ENCODE measurements around the gene PSD2.
"Not testable (repeated sequence)": the region's sequence is repeated elsewhere in the genome, so short reads cannot be mapped to it uniquely, and the experiment has no call there.

PSD2 gene

DNA sequence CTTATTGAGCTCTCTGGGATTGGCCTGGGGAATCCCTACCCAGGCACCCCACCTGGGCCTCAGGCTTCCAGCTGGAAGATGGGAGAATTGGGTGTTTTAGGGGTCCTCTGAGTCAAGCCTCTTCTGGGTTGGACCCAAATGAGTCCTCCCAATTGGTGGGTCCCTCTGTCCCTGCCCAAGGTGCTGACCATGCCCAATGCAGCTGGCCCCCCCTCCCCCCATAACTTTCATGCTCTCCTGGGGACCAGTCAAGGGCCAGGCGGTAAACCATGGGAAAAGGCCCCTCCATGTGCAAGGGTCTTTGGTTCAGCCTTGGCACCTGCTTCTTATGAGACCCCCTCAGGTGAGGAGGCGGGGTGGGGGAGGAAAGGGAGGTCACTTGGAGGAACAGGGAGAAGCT lies 3.4 kb upstream of the PSD2 start:
- DNase-seq: no peak

DNA sequence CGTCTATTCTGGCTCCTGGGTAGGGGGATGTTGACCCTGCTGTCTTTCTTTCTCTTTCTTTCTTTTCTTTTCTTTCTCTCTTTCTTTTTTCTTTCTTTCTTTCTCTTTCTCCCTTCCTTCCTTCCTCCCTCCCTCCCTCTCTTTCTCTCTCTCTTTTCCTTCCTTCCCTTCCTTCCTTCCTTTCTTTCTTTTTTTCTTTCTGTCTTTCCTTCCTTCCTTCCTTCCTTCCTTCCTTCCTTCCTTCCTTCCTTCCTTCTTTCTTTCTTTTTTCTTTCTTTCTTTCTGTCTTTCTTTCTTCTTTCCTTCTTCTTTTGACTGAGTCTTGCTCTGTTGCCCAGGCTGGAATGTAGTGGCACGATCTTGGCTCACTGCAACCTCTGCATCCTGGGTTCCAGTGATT lies 3.0 kb upstream of the PSD2 start:
- DNase-seq: not testable (repeated sequence)

DNA sequence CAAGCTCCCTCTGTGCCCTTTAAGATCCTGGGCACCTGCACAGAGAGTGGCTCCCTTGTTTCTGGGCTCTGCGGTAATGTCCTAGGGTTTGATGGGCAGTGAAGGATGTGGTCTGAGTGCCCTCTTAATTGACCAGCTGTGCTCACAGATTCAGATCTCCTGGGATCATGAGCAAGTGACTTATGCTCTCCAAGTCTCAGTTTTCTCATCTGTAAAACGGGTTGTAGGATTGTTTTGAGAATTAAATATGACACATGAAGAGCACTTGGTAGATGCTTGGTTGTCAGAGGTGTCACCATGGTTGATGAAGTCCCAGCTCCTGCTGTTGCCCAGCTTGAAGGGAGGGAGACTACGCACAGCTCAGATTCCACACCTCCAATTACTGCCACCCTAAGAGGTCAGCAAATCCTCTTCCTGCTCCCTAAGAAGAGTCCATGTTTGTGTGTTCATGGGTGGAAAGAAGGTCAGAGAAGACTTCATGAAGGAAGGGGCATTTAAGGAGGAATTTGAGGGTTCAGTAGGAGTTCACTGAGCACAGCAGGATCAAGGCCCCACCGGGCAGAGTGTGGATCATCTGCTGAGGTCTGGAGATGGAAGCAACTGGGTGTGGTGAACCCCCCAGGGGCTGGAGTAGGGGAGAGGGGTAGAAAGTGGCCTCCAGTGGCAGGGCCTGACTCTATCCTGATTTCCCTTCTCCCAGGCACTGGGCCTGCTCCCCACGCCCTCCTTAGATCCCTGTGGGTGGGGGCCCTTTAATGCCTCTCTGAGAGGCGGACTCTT lies 1.4 kb upstream of the PSD2 start:
- no peak for DNase-seq

DNA sequence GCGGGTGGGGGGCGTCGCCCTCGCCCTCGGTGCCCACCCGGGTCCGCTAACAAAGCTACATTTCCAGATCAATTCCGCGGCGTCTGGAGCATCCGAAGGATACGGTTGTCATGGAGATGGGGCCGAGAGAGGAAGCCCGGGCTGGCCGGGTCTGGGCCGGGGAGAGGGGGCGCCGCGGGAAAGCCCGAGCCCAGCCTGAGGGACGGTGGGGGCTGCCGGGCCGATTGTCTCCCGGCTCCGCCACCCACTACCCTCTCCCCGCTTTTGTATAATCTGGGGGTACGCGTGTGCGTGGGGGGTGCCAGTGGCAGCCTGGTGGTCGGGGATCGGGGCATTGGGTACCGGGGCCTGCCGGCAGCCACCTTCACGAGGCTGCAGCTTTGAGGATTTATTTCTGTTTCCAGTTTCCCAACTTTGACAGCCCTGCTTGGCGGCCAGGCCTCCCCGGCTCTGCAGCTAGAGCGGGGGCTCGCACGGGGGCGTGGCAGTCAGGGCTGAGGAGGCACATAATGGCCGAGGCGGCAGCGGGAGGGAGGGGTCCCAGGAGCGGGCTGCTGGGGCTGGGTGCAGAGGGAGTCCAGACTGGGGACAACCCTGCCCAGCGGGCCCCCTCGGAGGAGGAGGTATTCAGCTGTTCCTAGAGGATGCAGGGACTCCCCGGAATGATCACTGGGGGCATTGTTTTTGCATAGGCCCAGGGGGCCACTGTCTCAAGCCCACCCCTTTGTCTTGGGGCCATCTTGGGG lies 626 bp downstream of the PSD2 start:
- DNase-seq: no peak

DNA sequence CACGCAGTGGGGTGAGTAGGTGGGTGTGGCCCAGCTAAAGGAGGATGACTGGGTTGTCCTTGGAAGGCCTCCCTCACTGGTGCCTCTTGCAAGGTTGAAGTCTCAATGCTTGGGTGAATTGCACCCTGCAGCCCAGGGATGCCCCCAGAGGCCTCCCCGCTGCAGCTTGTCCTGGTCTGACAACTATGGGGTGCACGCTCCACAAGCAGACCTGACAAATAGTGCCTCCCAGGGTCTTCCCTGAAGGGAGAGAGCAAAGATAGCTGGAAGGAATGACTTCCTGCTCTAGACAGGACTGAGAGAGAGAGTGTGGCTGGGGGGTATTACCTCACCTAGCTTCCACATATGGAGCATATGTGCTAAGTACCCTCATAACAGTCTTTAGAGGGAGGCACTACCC lies 1.7 kb downstream of the PSD2 start:
- no peak for DNase-seq

DNA sequence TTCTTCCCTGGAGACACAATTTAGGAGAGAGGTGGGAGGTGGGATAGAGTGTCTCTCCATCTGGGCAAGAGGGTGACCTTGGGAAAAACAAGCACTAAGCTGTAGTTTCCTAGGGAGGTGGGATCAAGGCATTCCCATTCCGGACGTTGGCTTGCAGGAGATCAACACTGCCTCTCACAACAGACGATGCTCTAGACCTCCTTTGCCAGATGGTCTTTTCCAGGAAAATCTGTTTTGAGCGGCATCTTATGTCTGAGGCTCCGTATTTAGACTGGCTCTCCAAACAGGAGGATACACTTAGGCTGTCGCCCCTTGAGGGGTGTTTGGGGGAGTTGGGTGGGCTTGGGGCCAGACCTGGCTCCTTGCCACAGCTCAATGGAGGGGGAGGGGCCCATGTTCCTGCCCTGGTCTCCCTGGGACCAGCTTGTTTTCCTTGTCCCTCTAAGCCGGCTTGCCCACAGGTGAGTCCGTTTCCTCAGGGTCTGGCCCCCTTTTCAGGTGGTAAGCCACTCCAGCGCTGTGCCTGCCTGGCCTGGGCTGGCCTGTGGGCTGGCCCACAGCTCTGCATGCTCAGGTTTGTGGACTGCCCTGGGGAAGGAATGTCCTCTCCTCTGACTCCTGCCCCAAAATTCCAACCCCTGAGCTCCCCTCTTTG lies 2.4 kb downstream of the PSD2 start:
- DNase-seq: no peak

DNA sequence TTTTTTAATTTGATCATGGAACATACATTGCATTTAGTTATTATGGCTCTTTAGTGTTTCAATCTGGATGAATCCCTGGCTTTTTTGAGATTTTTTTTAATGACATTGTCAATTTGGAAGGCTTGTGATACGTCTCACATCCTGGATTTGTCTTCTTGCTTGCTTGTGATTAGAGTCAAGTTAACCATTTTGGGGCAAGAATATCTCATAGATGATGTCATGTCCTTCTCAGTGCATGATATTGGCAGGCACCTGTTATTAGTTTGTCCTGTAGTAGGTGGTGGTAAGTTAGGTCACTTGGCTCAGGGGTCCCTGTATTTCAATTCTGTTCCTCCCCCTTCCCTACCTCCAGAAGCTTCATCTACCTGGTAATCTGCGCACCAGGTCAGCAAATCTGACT lies 3.3 kb downstream of the PSD2 start:
- DNase-seq: no peak

DNA sequence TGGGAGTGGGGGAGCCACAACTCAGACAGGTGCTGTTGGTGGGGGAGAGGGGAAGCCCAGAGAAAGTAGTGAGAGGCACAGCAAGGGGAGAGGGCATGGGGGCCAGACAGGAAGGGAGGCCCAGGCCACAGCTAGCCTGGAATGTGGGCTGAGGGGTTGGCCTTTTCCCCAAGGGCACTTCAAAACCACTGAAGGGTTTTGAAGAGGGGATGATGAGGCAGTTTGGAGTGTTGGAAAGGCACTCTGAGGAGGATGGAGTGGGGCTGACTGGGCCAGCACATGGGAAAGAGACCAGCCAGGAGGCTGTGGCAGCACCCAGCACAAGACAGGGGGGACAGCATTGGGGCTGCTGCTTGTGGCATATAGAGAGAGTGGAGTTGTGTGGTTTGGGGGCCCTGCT lies 3.8 kb downstream of the PSD2 start:
- no peak for DNase-seq

DNA sequence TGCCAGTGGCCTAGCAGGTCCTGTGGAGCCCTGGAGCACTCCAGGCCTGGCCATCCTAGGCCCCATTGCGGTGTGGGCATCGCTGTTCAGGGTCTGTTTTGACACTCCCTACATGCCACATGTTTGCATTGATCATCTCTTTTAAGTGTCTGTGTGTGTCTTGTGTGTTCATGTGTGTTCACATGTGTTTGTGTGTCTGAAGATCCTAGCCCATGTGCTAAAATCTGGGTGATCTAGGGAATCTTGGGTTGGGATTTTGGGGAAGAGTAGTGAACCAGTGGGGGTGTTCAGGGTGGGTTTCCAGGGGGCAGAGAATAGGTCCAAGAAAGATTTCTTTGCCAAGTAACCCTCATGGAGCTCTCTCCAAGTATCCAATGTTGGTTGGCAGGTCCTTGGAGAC lies 8.4 kb downstream of the PSD2 start:
- DNase-seq: no peak

DNA sequence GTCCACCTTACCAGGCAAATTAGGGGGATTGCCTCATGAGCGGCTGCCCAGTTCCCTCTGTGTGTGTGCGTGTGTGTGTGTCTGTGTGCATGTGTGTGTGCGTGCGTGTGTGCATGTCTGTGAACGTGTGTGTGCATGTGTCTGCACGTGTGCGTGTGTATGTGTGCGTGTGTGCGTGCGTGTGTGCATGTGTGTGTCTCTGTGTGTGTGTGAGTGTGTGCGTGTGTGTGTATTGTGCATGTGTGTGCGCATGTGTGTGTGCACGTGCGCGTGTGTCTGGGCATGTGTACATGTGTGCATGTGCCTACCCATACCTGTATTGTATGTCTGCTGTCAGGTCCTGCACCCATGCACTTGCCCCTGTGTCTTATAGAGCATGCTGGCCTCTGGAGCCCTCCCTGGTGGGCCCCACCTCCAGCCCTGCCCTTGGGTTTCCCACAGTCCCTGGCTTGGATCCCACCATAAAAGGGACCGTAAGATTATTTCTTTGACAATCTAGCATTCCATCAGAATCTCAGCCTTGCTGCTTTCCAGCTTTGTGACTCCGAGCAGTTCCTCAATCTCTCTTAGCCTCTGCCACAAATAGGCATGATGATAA lies 9.3 kb downstream of the PSD2 start:
- DNase-seq: no peak

DNA sequence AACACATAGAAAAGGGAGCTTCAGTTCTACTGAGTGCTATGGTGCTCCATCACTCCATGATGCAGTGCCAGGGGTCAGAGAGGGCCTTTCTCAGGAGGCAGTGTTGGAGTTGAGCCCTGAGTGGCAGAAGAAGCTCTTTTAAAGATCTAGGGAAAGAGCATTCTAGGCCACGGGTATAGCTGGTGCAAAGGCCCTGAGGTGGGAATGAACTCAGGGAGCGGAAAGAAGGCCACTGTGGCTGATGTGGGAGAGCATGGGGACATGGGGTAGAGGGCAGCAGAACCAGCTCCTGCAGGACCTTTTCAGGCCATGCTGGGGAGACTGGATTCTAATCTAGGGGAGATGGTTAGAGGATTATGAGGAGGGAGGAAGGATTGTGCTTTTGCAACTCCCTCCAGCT lies 9.9 kb downstream of the PSD2 start:
- no peak for DNase-seq

DNA sequence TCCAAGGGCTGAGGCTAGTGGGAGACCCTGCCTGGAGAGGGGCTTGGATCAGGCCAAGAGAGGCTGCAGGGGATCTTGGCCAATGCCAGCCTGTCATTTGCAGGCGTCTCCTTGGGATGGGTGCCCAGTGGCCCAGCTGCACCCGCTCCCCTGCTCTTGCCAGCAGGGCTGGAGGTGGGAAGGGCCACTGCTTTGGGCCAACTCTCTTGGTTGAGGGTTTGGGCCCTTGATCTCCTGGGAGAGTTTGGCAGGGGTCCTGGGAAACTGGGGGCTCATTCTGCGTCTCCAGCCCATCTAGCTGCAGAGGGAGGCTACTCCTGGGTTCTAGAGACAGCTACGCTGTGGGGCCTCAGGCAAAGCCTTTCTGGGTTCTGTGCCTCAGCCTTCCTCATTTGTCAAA lies 10.5 kb downstream of the PSD2 start:
- DNase-seq: no peak

DNA sequence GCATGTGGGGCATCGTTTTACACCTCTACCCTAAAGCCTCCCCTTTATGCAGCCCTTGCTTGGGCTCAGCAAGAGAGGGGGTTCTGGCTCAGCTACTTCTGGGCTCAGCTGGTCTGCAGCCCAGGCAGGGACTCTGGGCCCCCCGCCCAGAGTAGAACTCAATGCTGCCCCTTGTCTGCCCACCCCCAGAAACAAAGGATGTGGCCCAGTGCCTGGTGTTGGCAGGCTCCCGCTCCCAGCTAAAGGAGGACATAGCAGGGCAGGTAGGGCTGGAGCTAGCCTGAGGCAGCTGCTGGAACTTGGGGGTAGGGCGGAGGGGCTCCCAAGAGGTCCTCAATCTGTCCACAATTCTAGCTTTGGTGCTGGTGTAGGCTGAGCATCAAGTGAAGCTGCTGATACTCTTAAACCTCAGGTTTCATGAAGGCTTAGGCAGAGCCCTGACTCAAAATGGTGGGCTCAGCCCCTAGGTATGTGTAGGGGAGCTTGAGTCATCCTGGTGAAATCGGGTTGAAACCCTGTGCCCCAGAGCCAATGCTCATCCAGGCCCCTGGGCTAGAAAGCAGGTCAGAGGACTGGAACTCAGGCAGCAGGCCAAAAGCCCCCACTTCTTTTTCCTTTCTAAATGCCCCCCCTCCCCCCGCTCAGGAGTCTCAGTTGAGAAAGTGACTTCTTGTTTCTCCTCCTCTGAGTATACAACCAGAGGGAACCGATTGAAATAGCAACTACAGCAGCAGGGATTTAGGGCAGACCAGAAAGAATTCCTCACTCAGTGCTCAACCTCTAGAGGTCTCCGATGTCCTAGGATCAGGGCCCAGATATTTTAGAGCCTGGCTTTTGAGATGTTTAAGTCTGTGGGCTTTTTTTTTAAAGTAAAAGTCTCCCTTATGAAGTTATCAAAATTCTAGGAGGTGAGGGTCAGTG lies 11.4 kb downstream of the PSD2 start:
- DNase-seq: no peak

DNA sequence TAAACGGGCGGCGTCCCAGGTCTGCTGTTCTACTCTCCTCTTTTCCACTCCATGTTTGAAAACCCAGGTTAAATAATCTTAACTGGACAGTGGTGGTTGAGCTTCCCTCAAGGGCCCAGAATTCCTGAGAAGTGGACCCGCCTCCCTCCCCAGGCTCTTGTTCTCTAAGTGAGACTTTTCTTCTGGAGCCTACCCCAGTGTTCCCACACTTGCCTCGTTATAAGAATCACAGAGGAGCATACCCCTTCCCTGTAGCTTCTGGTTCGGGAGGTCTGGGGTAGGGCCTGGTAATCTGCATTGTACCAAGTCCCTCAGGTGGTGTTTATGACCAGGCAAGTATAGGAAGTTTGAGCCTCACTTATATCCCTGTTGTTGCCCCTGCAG lies 12.0 kb downstream of the PSD2 start:
- DNase-seq: no peak

DNA sequence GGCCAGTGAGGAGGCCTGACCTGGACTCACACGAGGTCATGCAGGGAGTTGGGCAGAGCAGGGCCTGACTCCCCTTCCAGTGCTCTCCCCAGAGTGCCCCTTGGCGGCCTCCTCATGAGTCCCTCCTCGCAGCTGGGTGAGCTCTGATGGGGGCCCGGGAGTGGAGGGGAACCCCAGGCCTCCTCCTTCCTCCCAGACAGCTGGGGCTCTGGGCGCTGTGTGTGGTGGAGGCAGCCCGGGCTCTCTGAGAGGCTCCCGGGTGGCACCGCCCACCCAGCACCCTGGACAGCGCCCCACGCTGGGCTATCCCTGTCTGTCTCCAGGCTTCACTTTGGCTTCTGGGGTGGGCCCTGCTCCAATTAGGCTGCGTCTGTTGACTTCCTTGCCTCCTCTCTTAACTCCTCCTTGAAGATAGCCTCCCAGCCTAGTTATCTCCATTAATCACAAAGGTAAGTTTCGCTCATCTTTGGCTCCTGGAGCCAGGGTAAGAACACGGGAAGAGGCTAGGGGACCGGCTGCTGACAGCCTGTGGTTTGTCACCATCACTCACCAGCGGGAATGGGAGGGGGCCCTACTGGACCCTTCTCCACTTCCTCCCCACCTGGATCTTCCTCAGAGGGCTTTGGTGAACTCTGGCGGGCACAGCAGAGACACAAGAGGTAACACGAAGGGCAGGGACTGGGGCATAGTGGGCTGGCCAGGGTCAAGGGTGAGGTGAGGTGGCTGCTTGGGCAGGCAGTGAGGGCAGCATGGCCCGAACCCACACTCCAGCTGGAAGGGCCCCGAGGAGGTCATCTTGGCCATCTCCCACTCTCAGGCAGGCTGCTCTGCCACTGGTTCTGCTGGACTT lies 13.1 kb downstream of the PSD2 start:
- no peak for DNase-seq

DNA sequence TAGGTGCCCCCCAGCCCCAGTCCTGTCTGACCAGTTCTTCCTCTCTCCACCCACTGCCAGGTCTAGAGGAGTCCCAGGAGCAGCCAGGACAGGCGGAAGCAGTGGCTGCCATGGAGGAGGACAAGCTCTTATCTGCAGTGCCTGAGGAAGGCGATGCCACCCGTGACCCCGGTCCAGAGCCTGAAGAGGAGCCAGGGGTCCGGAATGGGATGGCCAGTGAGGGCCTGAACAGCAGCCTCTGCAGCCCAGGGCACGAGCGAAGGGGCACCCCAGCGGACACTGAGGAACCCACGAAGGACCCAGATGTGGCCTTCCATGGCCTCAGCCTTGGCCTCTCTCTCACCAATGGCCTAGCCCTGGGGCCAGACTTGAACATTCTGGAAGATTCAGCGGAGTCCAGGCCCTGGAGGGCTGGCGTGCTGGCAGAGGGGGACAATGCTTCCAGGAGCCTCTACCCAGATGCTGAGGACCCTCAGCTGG lies 13.8 kb downstream of the PSD2 start:
- DNase-seq: no peak

DNA sequence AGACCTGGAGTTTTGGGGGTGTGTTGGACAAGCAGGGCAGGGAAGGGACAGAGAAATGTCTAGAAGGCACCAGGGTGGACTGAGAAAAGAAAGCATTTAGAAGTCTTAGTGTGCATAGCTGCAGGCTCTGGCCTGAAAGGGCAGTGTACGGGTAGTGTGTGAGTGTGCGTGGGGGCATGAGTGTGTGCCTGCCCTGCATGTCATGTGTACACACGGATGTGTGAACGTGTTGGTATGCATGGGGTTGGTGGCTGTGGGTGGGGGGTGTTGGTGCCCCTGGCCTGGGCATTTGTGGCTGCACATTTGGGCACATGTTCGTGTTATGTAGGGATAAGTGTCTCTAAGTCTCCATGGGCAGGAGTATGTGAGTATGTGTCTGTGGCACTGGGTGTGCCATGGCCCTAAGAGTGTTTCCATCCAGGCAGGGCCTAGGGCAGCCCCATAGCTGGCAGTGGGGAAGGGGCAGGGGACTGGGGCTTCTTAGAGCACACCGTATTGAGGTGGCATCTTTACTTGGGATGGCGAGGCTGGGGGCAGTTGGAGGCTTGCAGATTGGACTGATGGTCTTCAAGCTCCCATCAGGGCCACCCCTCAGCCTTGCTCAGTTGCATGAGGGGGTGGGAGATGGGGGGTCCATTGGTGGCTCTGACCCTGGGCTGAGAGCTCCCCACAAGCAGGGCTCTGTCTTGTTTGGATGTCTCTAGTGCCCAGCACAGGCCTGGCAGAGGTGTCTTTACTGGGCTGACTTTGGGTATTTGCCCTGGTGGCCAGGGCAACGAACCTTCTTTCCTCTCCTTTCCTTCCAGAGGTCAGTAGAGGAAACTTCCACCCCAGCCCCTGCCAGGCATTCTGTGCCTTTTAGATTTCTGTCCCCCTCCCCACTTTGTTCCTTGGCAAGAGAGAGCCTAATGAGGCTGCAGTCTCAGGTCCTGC lies 15.0 kb downstream of the PSD2 start:
- DNase-seq: no peak

DNA sequence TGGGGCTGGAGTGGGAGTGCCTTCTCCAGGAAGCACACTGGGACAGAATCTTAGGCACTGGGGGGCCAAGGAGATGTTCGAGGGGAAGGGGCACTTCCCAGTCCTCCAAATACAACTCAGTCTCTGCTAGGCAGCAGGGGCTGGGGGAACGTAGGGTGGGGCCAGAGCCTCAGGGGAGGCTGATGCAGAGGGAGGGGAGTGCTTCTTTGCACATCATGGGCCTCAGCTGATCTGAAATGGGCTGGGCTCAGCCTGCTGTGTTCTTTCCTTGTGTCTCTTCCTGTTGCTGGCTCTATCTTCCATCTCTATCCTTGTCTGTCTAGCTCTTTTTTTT lies 15.6 kb downstream of the PSD2 start:
- no peak for DNase-seq

DNA sequence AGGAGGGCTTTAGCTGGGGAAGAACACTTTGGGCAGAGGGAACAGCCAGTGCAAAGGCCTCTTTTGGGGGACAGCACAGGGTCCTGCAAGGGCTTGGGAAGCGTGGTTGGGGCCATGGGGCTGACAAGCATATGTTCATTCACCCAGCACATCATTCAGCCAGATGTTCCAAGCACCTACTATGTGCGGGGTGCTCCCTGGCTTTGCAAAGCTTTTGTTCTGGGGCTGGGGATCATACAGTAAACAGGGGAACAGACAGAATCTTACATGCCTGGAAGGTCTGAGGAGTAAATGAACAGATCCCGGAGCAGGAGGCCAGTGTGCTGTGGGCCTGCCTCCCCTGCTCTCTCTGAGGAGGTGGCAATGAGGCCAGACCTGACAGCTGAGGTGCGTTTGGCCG lies 16.7 kb downstream of the PSD2 start:
- no peak for DNase-seq

All from NCI-H1092 (cell line).